Measurements from ENCODE around the gene HS1BP3. TPM values are rescaled to one million over a fixed set of nuclear protein-coding genes. Genes with fewer than 3 reads are reported as not detected.

The HS1BP3 gene
- total and polyA plus RNA-seq, 2 of the 13 experiments (the other 11 are each of a cell fraction or from before 2014, with no cell fraction given), result 15.2 to 22.0 TPM

GRCh38 chr2:20676353-20677215 lies 25.7 kb upstream of the HS1BP3 start (continued):
- TF ChIP-seq ZNF660 (CRISPR knock-in tag; IDR thresholded peaks at IDR 0.05; ENCODE audit: borderline replicate concordance, low read depth) (no peak), ZNF562 (CRISPR knock-in tag; IDR thresholded peaks at IDR 0.05; ENCODE audit: borderline replicate concordance) (no peak), ZNF563 (CRISPR knock-in tag; IDR thresholded peaks at IDR 0.05) (peak; percentile 81; the same call in 1 of the 2 replicates), RBM39 (IDR thresholded peaks at IDR 0.05; ENCODE audit: low read depth, low read length, poor library complexity, severe bottlenecking) (peak; percentile 2), GABPB1 (CRISPR knock-in tag; IDR thresholded peaks at IDR 0.05) (peak; percentile 40; the same call in 1 of the 2 replicates), POLR2AphosphoS5 (IDR thresholded peaks at IDR 0.05; ENCODE audit: low read depth, low read length) (peak; percentile 74), ZFY (CRISPR knock-in tag; IDR thresholded peaks at IDR 0.05) (peak; percentile 84), ZNF281 (CRISPR knock-in tag; IDR thresholded peaks at IDR 0.05; ENCODE audit: borderline replicate concordance) (peak; percentile 68; the same call in 1 of the 2 replicates), HIVEP1 (CRISPR knock-in tag; IDR thresholded peaks at IDR 0.05) (peak; percentile 81), RXRB (CRISPR knock-in tag; IDR thresholded peaks at IDR 0.05; ENCODE audit: borderline replicate concordance) (peak; percentile 85), DBP (CRISPR knock-in tag; IDR thresholded peaks at IDR 0.05; ENCODE audit: not compliant biosample characterization) (peak; percentile 51), TFE3 (CRISPR knock-in tag; IDR thresholded peaks at IDR 0.05) (peak; percentile 73; the same call in 1 of the 2 replicates), KMT2A (CRISPR knock-in tag; IDR thresholded peaks at IDR 0.05) (peak; percentile 58)
- TF ChIP-seq, protein P1, sequence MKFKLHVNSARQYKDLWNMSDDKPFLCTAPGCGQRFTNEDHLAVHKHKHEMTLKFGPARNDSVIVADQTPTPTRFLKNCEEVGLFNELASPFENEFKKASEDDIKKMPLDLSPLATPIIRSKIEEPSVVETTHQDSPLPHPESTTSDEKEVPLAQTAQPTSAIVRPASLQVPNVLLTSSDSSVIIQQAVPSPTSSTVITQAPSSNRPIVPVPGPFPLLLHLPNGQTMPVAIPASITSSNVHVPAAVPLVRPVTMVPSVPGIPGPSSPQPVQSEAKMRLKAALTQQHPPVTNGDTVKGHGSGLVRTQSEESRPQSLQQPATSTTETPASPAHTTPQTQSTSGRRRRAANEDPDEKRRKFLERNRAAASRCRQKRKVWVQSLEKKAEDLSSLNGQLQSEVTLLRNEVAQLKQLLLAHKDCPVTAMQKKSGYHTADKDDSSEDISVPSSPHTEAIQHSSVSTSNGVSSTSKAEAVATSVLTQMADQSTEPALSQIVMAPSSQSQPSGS (CRISPR knock-in tag; IDR thresholded peaks at IDR 0.05), result peak; percentile 95
- TF ChIP-seq, protein P2, sequence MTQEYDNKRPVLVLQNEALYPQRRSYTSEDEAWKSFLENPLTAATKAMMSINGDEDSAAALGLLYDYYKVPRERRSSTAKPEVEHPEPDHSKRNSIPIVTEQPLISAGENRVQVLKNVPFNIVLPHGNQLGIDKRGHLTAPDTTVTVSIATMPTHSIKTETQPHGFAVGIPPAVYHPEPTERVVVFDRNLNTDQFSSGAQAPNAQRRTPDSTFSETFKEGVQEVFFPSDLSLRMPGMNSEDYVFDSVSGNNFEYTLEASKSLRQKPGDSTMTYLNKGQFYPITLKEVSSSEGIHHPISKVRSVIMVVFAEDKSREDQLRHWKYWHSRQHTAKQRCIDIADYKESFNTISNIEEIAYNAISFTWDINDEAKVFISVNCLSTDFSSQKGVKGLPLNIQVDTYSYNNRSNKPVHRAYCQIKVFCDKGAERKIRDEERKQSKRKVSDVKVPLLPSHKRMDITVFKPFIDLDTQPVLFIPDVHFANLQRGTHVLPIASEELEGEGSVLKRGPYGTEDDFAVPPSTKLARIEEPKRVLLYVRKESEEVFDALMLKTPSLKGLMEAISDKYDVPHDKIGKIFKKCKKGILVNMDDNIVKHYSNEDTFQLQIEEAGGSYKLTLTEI (CRISPR knock-in tag; conservative IDR thresholded peaks at IDR 0.05), result no peak
- TF ChIP-seq, protein P3, sequence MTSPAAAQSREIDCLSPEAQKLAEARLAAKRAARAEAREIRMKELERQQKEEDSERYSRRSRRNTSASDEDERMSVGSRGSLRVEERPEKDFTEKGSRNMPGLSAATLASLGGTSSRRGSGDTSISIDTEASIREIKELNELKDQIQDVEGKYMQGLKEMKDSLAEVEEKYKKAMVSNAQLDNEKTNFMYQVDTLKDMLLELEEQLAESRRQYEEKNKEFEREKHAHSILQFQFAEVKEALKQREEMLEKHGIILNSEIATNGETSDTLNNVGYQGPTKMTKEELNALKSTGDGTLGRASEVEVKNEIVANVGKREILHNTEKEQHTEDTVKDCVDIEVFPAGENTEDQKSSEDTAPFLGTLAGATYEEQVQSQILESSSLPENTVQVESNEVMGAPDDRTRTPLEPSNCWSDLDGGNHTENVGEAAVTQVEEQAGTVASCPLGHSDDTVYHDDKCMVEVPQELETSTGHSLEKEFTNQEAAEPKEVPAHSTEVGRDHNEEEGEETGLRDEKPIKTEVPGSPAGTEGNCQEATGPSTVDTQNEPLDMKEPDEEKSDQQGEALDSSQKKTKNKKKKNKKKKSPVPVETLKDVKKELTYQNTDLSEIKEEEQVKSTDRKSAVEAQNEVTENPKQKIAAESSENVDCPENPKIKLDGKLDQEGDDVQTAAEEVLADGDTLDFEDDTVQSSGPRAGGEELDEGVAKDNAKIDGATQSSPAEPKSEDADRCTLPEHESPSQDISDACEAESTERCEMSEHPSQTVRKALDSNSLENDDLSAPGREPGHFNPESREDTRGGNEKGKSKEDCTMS (CRISPR knock-in tag; conservative IDR thresholded peaks at IDR 0.05), result no peak; the same call in 1 of the 2 replicates

All from HepG2 (cell line).